Glomerular visceral epithelial cell (primary cell): Measurements from ENCODE around the gene SLC4A8.
"Not testable (repeated sequence)": the region's sequence is repeated elsewhere in the genome, so short reads cannot be mapped to it uniquely, and the experiment has no call there.

Experiments
- DNase-seq: peaks from one replicate; pipeline ENCODE4 v3.0.0-alpha.2; 2016; ENCODE audit errors: extremely low spot score

SLC4A8 gene

DNA sequence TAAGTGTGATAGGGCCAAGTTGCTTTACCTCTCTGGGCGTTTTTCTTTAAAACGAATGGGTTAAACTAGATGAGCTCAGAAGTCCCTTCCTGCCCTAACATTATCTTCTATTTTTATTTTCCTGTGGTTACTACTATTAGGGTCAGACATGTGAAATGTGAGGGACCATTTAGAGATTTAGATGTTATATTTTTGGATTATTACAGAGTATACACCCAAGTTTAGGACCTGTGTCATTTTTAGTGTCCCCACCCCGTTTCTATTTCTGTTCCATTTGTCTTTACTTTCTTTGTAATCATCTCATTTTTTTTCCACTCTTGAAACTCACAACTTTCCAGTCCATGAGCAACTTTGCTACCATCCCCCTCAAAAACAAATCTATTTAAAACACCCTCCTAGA lies 56.3 kb downstream of the SLC4A8 start:
- no peak for DNase-seq

GRCh38 chr12:51482929-51483697 lies 58.5 kb downstream of the SLC4A8 start:
- DNase-seq = no peak

DNA sequence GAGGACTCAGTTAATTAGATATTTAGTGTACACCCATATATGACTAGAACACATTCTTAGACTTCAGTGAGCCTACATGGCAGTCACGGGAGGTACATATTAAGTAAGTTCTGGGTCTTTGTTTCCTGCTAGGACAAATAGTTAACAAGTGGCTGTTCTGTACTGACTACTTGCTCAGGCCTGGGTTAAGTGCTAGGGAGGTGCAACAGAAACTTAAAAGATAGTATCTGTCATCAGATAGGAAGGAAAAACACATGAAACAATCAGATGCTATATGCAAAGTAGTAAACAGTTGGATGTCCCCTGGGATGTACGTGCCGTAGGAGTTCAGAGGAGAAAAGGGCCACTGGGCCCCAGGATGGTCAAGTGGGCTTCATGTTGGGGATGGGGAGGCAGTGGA lies 59.5 kb downstream of the SLC4A8 start:
- no peak for DNase-seq

- no peak for DNase-seq
Observed at GRCh38 chr12:51488281-51488680, 63.6 kb downstream of the SLC4A8 start.

- DNase-seq = no peak
Observed at GRCh38 chr12:51493281-51493680, 68.7 kb downstream of the SLC4A8 start.

GRCh38 chr12:51496895-51497294 lies 72.3 kb downstream of the SLC4A8 start:
- no peak for DNase-seq

- no peak for DNase-seq
Observed at GRCh38 chr12:51504851-51505250, 80.2 kb downstream of the SLC4A8 start.

DNA sequence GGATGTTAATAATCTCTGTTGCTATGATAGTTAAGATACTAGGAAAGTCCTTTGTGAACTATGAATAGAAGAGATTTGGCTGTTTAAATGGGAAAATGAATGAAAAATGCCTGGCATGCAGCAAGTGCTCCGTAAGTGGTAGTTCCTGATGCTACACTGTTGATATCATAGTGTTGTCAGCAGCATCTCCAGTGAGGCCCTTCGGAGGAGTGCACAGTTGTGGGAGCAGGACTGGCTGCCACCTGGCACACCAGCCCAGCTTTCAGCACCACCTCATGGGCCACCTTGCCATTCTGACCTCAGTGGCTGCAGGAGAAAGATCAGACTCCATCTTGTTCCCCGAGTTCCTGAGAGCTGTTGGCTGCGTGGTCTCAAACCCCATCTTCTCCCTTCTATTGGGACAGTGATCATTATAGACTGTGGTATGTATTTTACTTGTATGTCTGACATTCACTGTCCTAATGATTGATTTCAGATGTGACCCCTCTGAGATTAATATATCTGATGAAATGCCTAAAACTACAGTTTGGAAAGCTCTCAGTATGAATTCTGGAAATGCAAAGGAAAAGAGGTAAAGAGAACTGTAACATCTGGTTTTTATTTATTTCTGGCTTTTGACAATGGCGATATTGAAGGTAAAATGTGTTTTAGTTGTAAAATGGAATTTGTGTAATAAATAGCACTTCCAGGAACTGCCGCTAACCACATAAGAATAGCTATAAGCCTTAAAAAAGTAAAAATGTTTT lies 80.9 kb downstream of the SLC4A8 start:
- no peak for DNase-seq

- DNase-seq = no peak
Observed at GRCh38 chr12:51507178-51507577, 82.5 kb downstream of the SLC4A8 start.

DNA sequence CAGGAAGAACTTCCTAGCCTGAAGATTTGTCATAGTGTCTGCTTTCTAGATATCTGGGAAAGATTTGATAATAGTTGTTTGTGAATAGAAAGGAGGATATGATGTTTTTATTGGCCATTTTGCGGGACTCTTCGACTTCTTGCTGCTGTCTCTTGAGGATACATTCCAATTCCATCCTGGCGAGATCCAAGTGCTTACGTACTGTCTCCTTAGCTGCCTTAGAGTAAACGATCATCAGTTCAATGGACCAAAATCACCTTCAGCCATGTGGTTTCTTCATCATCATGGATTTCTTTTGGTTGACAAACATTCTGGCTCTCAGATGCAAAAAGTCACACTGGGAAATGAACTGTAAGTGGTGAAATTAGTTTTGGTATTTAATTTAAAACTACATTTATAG lies 83.7 kb downstream of the SLC4A8 start:
- DNase-seq = no peak

GRCh38 chr12:51511546-51512260 lies 87.1 kb downstream of the SLC4A8 start:
- DNase-seq = no peak

DNA sequence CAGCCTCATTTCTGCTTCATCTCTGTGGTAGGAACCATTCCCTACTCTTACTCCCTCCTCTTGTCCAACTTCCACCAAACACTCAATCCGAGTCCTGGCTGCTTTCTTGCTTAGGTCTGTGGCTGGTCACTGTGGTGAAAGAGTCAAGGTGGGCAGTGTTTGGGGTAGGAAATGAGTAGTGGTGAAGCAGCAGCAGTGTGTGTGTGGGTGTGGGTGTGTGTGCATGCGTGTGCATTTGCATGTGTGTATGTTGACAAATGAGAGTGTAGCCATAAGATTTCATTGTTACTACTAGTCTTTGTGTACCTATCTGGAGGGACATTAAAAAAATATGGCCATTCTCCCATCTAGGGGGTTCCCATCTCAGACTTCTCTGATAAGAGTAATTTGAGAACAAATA lies 87.8 kb downstream of the SLC4A8 start:
- DNase-seq = no peak

DNA sequence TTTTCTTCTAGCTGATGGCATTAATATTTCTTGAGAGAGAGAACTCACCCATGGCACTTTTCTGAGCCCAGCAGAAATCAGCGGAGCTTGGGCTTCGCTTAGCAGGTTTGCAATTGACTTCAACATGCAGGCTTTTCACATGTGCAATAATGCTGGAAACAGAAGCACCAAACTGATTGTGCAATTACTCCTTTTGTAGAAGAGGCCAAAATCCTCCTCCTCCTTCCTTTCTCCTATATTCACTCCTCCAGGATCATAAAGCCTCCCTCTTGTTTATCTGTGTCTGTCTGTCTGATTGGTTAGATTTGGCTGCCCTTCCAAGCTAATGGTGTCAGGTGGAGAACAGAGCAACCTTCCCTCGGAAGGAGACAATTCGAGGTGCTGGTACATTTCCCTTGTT lies 90.4 kb downstream of the SLC4A8 start:
- DNase-seq = not testable (repeated sequence)

GRCh38 chr12:51517316-51517715 lies 92.7 kb downstream of the SLC4A8 start:
- no peak for DNase-seq

- no peak for DNase-seq
Observed at GRCh38 chr12:51517800-51518199, 93.2 kb downstream of the SLC4A8 start.

- DNase-seq = no peak
Observed at GRCh38 chr12:51519755-51520154, 95.1 kb downstream of the SLC4A8 start.

GRCh38 chr12:51520576-51521325 lies 96.1 kb downstream of the SLC4A8 start:
- DNase-seq = no peak

- DNase-seq = no peak
Observed at GRCh38 chr12:51521554-51522276, 97.1 kb downstream of the SLC4A8 start.

GRCh38 chr12:51522696-51523095 lies 98.1 kb downstream of the SLC4A8 start:
- DNase-seq = no peak

- DNase-seq = no peak
Observed at GRCh38 chr12:51524386-51524901, 99.8 kb downstream of the SLC4A8 start.

DNA sequence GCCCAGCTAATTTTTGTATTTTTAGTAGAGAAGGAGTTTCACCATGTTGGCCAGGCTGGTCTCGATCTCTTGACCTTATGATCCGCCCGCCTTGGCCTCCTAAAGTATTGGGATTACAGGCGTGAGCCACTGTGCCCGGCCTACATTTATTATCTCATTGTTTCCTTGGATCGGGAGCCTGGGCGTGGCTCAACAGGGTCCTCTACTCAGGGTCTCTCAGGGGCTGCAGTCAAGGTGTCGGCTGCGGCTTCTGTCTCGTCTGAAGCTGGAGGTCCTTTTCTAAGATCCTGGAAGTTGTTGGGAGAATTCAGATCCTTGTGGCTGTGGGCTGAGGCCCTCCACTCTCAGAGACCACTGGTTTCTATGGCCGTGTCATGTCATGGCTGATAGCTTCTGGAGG lies 100.9 kb downstream of the SLC4A8 start:
- DNase-seq = no peak
